Hair follicle dermal papilla cell (primary cell): Measurements from ENCODE around the gene CDC42EP1. TPM values are rescaled to one million over a fixed set of nuclear protein-coding genes. Genes with fewer than 3 reads are reported as not detected.

ENCODE experiments used
- small RNA-seq: library from RNA; depleted of rRNA; stranded (forward); fragments of <200 nt; gene quantifications from one replicate; pipeline ENCODE3, GENCODE V24; 2012
- total RNA-seq: library from RNA; depleted of rRNA; stranded (reverse); fragments of >200 nt; gene quantifications from 2 replicates; pipeline ENCODE4 v1.2.3, GENCODE V29; 2012

The CDC42EP1 gene
- total RNA-seq: 41.7 and 53.3 TPM in 2 replicates

GRCh38 chr22:37559901-37560607 is at the start of gene CDC42EP1:
TSS of gene CDC42EP1 (plus strand) at chr22:37560480. CDS start at chr22:37566350, 5,870 bp downstream.

GRCh38 chr22:37519268-37520195 is 40.7 kb upstream of the CDC42EP1 start, which contains the start of gene CARD10:
TSS of gene CARD10 (minus strand) at chr22:37519415. CDS start at chr22:37519200, 215 bp downstream.

DNA sequence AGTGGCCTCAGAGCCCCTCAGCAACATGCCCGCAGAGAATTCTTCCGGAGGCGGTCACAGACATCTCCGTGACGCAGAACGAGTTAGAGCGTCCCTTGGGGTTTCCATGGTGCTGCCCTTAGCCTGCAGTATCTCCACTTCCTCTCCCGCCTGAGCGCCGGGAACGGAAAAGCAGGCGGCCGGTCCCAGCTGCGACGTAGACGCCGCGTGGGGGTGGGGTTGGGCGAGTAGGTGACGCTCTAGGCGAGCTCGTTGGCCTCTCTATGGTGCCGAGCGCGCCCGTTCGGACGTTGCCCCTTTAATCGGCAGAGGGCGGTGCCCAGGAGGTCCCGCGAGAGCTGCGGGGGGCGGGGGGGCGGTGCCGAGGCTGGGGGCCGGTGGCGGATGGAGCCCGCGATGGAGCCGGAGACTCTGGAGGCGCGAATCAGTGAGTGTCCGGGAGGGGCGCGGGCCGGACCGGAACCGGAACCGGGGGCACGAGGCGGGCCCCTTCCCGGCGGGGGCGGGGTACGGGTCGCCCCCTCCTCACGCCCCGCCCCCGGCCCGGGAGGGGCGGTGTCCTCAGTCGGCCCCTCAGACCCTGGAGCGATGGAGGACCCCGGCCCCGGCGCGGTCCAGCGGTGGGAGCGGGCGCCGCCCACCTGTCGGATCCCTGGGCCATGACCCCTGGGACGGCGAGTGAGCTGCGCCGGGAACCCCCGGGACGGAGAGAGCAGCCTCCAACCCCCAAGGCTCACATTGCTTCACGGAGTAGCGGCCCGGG is 48.4 kb downstream of the CDC42EP1 start, which contains the start of gene GGA1:
Gene GGA1 (plus strand): TSS at position 358 of the 763 bp plus-strand sequence. CDS start 27 bp downstream, at position 385.

Small RNA genes within 50 kb of the gene (small RNA-seq; reads per million reads assigned to genes)
- gene RF00017: not detected

Other genes starting within 250 kb of the CDC42EP1 start
- gene ELFN2, start 133.0 kb upstream of the CDC42EP1 start, total RNA-seq: under 0.01 TPM in 1 of 2 replicates, not detected in the other
- 0.16 TPM in 1 of 2 replicates, not detected in the other for gene MFNG, start 74.1 kb upstream of the CDC42EP1 start, total RNA-seq
- 11.9 and 17.4 TPM in 2 replicates for gene CARD10, start 41.1 kb upstream of the CDC42EP1 start, total RNA-seq
- gene LGALS2, start 19.6 kb downstream of the CDC42EP1 start, total RNA-seq: not detected in 2 replicates
- gene GGA1, start 48.4 kb downstream of the CDC42EP1 start, total RNA-seq: 34.5 and 43.8 TPM in 2 replicates
- gene SH3BP1, start 79.2 kb downstream of the CDC42EP1 start, total RNA-seq: 4.0 and 5.4 TPM in 2 replicates
- gene PDXP, start 98.2 kb downstream of the CDC42EP1 start, total RNA-seq: 4.6 and 5.5 TPM in 2 replicates
- 3,488 and 6,007 TPM in 2 replicates for gene LGALS1, start 115.2 kb downstream of the CDC42EP1 start, total RNA-seq
- gene NOL12, start 125.9 kb downstream of the CDC42EP1 start, total RNA-seq: 9.6 and 13.8 TPM in 2 replicates
- 103 and 138 TPM in 2 replicates for gene TRIOBP, start 136.6 kb downstream of the CDC42EP1 start, total RNA-seq
- 20.6 and 21.0 TPM in 2 replicates for gene GCAT, start 247.5 kb downstream of the CDC42EP1 start, total RNA-seq